Bronchial epithelial cell (primary cell): ENCODE measurements around the gene LAMP5. TPM values are rescaled to one million over a fixed set of nuclear protein-coding genes. Genes with fewer than 3 reads are reported as not detected.

Experiments used
- DNase-seq: peaks from one replicate; pipeline ENCODE4 v3.0.0-alpha.2; 2010; ENCODE audit warnings: low read depth
- FAIRE-seq: peaks from 2 replicates; lab custom pipeline; 2011; peaks lifted over from hg19 to GRCh38; lab: Jason Lieb, UNC
- H3K27me3 ChIP-seq: 2 replicates; pipeline ENCODE4 v1.5.1; 2011; ENCODE audit warnings: low read length; ENCODE audit not compliant: control insufficient read depth, insufficient read depth
- H3K36me3 ChIP-seq: 2 replicates; pipeline ENCODE4 v1.5.1; 2011; ENCODE audit warnings: low read length; ENCODE audit not compliant: control insufficient read depth, insufficient read depth
- H3K4me3 ChIP-seq: 2 replicates; pipeline ENCODE4 v1.5.1; 2011; ENCODE audit warnings: mild to moderate bottlenecking, low read depth, low read length, control low read depth
- CTCF ChIP-seq: IDR thresholded peaks from 2 replicates; pipeline ENCODE4 v1.5.1; 2011; ENCODE audit warnings: mild to moderate bottlenecking, moderate library complexity, low read length, control low read depth, inconsistent platforms; ENCODE audit not compliant: insufficient read depth, severe bottlenecking
- total RNA-seq: library from RNA; depleted of rRNA; stranded (reverse); fragments of >200 nt; gene quantifications from 2 replicates; pipeline ENCODE4 v1.2.1, GENCODE V29; 2014

LAMP5 gene
- total RNA-seq, 1 donor from 2014 or later = not detected

- H3K27me3 ChIP-seq = no peaks in the 10 kb centered on the region
- no peak overlapping the region for H3K4me3 ChIP-seq
- DNase-seq (no peak), FAIRE-seq (peak; percentile 7)
- TF ChIP-seq CTCF = no peak
- H3K36me3 ChIP-seq = no peaks in the 10 kb centered on the region
Measured at GRCh38 chr20:9577397-9577796, 63.0 kb downstream of the LAMP5 start.

- TF ChIP-seq CTCF = no peak
- FAIRE-seq = no peak
Measured at GRCh38 chr20:9578594-9578993, 64.2 kb downstream of the LAMP5 start.

More at GRCh38 chr20:9578594-9578993, 64.2 kb downstream of the LAMP5 start:
- Histone ChIP-seq H3K4me3 (no peak overlapping the region), H3K27me3 (no peaks in the 10 kb centered on the region), H3K36me3 (no peaks in the 10 kb centered on the region)
- DNase-seq = no peak
